ENCODE data around the gene EHD4.

GRCh38 chr15:41925086-41925608, 47.2 kb downstream of the EHD4 start:
- no peak for TF ChIP-seq CTCF (conservative IDR thresholded peaks at IDR 0.05; ENCODE audit: low read length)
- TF ChIP-seq EZH2phosphoT487 (IDR thresholded peaks at IDR 0.05; ENCODE audit: borderline replicate concordance) = no peak

All from Loucy (cell line).